AG10803 (cell line): ENCODE data around the gene TIAM1.

ENCODE experiments used
- DNase-seq: peaks from one replicate; pipeline ENCODE4 v3.0.0; 2010; ENCODE audit warnings: low read depth
- H3K4me3 ChIP-seq: 2 replicates; pipeline ENCODE4 v1.5.1; 2011; ENCODE audit warnings: mild to moderate bottlenecking, low read length, control low read depth
- TF ChIP-seq, protein P1 (sequence below): conservative IDR thresholded peaks from 2 replicates; pipeline ENCODE4 v1.5.1; 2011; ENCODE audit warnings: mild to moderate bottlenecking, low read length, control low read depth, inconsistent platforms

TIAM1 gene

DNA sequence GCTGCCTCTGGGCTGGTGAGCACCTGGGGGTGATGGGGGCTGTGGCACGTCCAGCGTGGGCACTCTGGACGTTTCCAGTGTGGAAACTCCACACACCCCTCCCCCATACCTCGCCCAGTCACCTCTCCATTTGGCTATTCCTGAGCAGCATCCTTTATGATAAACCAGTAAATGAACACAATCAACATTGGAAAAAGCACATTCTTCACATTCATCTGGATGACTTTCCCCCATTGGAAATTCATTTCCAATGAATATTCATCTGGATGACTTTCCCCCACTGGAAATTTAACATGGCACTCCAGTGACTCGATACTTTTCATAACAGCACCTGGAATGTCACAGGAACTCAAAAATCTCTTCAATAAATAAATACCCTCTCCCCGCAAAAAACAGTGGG lies 201.0 kb downstream of the TIAM1 start:
- no peak for DNase-seq
- TF ChIP-seq, protein P1, sequence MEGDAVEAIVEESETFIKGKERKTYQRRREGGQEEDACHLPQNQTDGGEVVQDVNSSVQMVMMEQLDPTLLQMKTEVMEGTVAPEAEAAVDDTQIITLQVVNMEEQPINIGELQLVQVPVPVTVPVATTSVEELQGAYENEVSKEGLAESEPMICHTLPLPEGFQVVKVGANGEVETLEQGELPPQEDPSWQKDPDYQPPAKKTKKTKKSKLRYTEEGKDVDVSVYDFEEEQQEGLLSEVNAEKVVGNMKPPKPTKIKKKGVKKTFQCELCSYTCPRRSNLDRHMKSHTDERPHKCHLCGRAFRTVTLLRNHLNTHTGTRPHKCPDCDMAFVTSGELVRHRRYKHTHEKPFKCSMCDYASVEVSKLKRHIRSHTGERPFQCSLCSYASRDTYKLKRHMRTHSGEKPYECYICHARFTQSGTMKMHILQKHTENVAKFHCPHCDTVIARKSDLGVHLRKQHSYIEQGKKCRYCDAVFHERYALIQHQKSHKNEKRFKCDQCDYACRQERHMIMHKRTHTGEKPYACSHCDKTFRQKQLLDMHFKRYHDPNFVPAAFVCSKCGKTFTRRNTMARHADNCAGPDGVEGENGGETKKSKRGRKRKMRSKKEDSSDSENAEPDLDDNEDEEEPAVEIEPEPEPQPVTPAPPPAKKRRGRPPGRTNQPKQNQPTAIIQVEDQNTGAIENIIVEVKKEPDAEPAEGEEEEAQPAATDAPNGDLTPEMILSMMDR: no peak
- no peak overlapping the region for H3K4me3 ChIP-seq

DNA sequence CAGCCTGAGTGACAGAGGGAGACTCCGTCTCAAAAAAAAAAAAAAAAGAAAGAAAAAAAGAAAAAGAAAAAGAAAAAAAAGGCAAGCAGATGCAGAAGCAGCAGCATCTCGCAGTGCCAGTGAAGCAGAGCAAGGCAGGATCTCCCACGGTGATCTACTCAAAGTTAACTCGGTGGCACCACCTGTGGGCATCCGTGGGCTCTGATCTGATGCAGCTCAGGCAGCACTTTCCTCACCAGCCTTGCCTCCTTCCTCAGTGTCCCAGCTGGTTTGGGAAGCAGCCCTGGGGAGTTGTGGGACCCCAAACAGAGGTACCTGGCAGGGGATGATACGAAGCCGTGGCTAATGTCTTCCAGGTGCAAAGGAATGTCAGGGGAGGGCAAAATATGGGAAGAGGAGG lies 201.5 kb downstream of the TIAM1 start:
- TF ChIP-seq, protein P1: no peak
- no peak for DNase-seq
- no peak overlapping the region for H3K4me3 ChIP-seq

DNA sequence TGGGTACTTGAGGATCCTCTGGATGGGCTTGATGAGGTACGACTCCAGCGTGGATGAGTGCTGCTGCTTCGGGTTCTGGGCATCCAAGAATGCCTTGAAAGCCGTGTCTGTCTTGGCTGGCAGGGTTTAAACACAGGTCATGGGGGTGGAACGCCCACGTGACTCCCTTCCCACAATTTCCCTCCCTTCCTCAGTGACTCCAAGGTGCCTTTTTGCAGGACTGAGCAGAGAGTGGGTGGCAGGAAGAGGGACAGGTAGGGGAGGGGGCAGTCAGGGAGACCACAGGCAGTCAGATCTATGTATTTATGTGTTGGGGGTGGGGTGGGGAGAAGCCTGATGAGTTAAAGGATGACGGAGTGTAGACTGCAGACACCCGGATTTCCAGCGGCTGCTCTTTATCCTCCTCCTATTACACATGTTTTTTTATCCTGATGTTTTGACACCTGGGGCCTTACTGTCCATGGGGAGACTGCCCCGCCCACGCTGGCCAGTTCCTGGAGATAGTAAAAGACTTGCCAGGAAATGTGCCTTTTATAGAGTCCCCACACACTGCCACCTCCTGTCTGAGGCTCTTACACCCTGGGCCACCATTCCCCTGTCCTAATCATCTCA lies 202.6 kb downstream of the TIAM1 start:
- H3K4me3 ChIP-seq: no peak overlapping the region
- no peak for DNase-seq
- TF ChIP-seq, protein P1: no peak

DNA sequence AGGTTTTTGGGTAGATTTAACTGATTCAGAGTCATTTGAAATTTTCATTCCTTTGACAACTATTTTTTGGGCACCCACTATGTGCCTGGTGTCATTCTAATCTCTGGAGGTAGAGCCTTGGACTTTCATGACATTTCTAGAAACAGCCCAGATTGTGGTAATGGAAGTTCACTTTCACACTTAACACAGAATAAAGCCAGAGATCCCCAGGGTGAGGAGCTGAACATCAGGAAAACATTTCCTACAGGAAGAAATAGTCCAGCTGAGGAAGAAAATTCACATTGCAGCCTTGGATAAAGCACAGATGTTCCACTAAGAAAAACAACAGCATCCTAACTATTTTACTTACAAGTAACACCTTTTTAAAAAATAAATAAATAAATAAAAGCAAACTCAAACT lies 203.4 kb downstream of the TIAM1 start:
- TF ChIP-seq, protein P1: no peak
- no peak for DNase-seq
- H3K4me3 ChIP-seq: no peak overlapping the region

DNA sequence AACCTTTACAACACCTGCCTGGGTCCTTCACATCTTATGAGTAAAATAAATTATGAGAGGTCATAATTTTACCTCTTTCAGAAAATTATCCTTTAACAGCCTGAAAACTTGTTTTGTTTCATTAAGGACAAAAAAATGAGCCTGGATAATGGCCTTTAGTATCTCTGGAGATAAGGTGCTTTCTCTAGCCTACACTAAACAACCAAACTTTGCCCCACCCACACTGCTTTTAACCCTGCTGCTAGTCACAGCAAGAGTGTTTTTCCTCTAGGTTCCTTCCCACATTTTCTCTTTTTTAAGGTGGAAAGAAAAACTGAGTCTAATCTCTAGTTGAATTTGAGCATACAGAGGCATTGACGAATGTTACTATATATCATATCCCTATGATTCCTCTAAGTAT lies 204.0 kb downstream of the TIAM1 start:
- TF ChIP-seq, protein P1: no peak
- H3K4me3 ChIP-seq: no peak overlapping the region
- no peak for DNase-seq

DNA sequence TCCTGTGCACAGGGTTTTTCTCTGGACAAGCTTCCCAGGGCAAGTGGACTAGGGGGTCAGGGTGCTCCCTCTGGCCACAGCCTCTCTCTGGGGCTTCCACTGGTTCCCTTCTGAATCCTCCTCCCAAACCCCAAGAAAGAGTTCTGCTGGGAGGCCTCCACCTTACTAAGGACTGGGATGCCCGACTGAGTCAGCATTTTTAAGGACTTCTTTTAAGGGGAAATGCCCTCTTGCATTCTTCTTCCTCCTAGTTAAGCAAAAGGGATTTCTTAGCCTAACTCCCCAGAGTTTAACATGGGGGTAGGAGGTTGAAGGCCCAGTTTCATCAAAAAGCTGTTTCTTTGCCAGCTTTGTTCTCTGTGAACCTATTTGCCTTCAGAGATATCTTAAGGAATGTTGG lies 206.1 kb downstream of the TIAM1 start:
- DNase-seq: no peak
- no peak overlapping the region for H3K4me3 ChIP-seq
- TF ChIP-seq, protein P1: no peak

DNA sequence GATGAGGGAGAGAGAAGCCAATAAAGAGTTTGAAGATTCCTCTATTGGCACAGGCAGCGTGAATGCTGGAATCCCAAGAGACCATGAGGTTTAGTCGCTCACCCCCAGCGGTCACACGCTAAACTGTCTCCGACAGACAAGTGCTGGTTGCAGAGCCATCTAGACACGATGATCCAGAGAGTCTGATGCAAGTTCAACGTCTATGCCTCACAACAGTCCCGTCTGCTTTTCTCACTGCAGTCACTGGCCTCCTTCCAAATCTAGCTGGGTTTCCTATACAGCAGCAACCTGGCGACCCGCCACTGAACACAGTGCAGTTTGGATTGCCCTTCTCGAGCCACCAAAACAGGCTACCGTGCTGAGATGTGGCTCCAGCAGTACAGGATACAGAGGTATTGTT lies 207.2 kb downstream of the TIAM1 start:
- DNase-seq: peak; percentile 19
- TF ChIP-seq, protein P1: no peak
- H3K4me3 ChIP-seq: no peak overlapping the region
